ENCODE data around the gene MSRB1. TPM values are rescaled to one million over a fixed set of nuclear protein-coding genes. Genes with fewer than 3 reads are reported as not detected.
"Not testable (repeated sequence)": the region's sequence is repeated elsewhere in the genome, so short reads cannot be mapped to it uniquely, and the experiment has no call there.

The MSRB1 gene
- total and polyA plus RNA-seq, 2 donors (not counting 3 experiments of a cell fraction or from before 2014, with no cell fraction given), result 25.0 to 42.1 TPM

GRCh38 chr16:1940273-1941161 is 2.5 kb downstream of the MSRB1 start:
- BruUV-seq (replicated peaks), result no TSS peak
- dilution Hi-C loops (cut with MboI; ENCODE audit: extremely low pct_ligation_motif_present, low sequenced_read_pairs), result no loop called here
- peaks cover 12% of the 10 kb centered on the region for H3K4me1 ChIP-seq (ENCODE audit: control insufficient read depth, extremely low read depth, insufficient read depth, low read length)
- no peak overlapping the region for H3K9ac ChIP-seq (replicated peaks; ENCODE audit: extremely low read depth, insufficient read depth, low read length)
- H3K36me3 ChIP-seq (ENCODE audit: control insufficient read depth in 2 of 2, extremely low read depth in 1 of 2, insufficient read depth in 2 of 2, low read length in 2 of 2), result peaks cover 0 to 15% of the 10 kb centered on the region in 2 experiments
- no peak for FAIRE-seq
- no peaks in the 10 kb centered on the region for H3K9me1 ChIP-seq (replicated peaks; ENCODE audit: control insufficient read depth, extremely low read depth, insufficient read depth, low read length)
- no peak for TF ChIP-seq MYC (IDR thresholded peaks at IDR 0.05; ENCODE audit: low read depth, low read length)
- no peak for TF ChIP-seq EZH2 (IDR thresholded peaks at IDR 0.05; ENCODE audit: borderline replicate concordance, low read depth, low read length, severe bottlenecking)
- no peak for TF ChIP-seq MAX (IDR thresholded peaks at IDR 0.05; ENCODE audit: insufficient read depth, insufficient read length)
- no peak for TF ChIP-seq CTCF (IDR thresholded peaks at IDR 0.05; ENCODE audit: extremely low read depth in 1 of 2, insufficient read depth in 1 of 2, low read depth in 1 of 2, low read length in 2 of 2)
- no peak for TF ChIP-seq FOS (IDR thresholded peaks at IDR 0.05; ENCODE audit: borderline replicate concordance, insufficient read depth, low read length)
- no peak for TF ChIP-seq POLR2AphosphoS5 (IDR thresholded peaks at IDR 0.05; ENCODE audit: insufficient read depth, low read depth, low read length)
- TF ChIP-seq POLR2A (IDR thresholded peaks at IDR 0.05; ENCODE audit: low read depth, low read length), result no peak
- TF ChIP-seq GATA2 (IDR thresholded peaks at IDR 0.05; ENCODE audit: insufficient read depth, insufficient read length, low read depth, low read length), result no peak
- TF ChIP-seq JUN (IDR thresholded peaks at IDR 0.05; ENCODE audit: borderline replicate concordance, insufficient read depth, insufficient read length, low read depth), result no peak
- DNase-seq (ENCODE audit: low read depth, low spot score), result no peak
- no peak overlapping the region for H3K27ac ChIP-seq (ENCODE audit: insufficient read depth, low read depth, low read length)
- CTCF ChIA-PET, result interaction anchor here (1.0 kb wide), 2 partner anchors 31 to 200 kb away, joined by 3 read pairs; no protein-coding TSS in a partner anchor
- H3K79me2 ChIP-seq (ENCODE audit: control insufficient read depth, insufficient read depth, low read length), result no peaks in the 10 kb centered on the region
- H3K27me3 ChIP-seq (ENCODE audit: control insufficient read depth in 2 of 2, insufficient read depth in 2 of 2, low read length in 2 of 2), result no peaks in the 10 kb centered on the region
- H3K4me3 ChIP-seq (replicated peaks in 1 of 3; ENCODE audit: insufficient read depth in 1 of 3, low read depth in 1 of 3, low read length in 3 of 3), result no peak overlapping the region
- no peak overlapping the region for H3K4me2 ChIP-seq (ENCODE audit: insufficient read depth, low read length)
- no peaks in the 10 kb centered on the region for H4K20me1 ChIP-seq (replicated peaks; ENCODE audit: control insufficient read depth, extremely low read depth, insufficient read depth, low read length)
- POLR2A ChIA-PET, result no interaction called here
- intact Hi-C loops (cut with micrococcal nuclease), result no loop called here
- no peak overlapping the region for H2AFZ ChIP-seq (ENCODE audit: low read depth, low read length)
- no peaks in the 10 kb centered on the region for H3K9me3 ChIP-seq (replicated peaks; ENCODE audit: control insufficient read depth, insufficient read depth, low read length)

GRCh38 chr16:1939833-1940232 is 3.2 kb downstream of the MSRB1 start:
- DNase-seq (ENCODE audit: low read depth, low spot score); H3K9ac ChIP-seq (replicated peaks; ENCODE audit: extremely low read depth, insufficient read depth, low read length); H3K27ac ChIP-seq (ENCODE audit: insufficient read depth, low read depth, low read length); H3K9me1 ChIP-seq (replicated peaks; ENCODE audit: control insufficient read depth, extremely low read depth, insufficient read depth, low read length); BruUV-seq (replicated peaks); H3K9me3 ChIP-seq (replicated peaks; ENCODE audit: control insufficient read depth, insufficient read depth, low read length); H3K79me2 ChIP-seq (ENCODE audit: control insufficient read depth, insufficient read depth, low read length); H2AFZ ChIP-seq (ENCODE audit: low read depth, low read length); H3K4me2 ChIP-seq (ENCODE audit: insufficient read depth, low read length); POLR2A ChIA-PET; H4K20me1 ChIP-seq (replicated peaks; ENCODE audit: control insufficient read depth, extremely low read depth, insufficient read depth, low read length); dilution Hi-C loops (cut with MboI; ENCODE audit: extremely low pct_ligation_motif_present, low sequenced_read_pairs); H3K4me3 ChIP-seq (replicated peaks in 1 of 3; ENCODE audit: insufficient read depth in 1 of 3, low read depth in 1 of 3, low read length in 3 of 3); H3K27me3 ChIP-seq (ENCODE audit: control insufficient read depth in 2 of 2, insufficient read depth in 2 of 2, low read length in 2 of 2); FAIRE-seq; intact Hi-C loops (cut with micrococcal nuclease): not testable (repeated sequence)
- peaks cover 0 to 15% of the 10 kb centered on the region in 2 experiments for H3K36me3 ChIP-seq (ENCODE audit: control insufficient read depth in 2 of 2, extremely low read depth in 1 of 2, insufficient read depth in 2 of 2, low read length in 2 of 2)
- peaks cover 12% of the 10 kb centered on the region for H3K4me1 ChIP-seq (ENCODE audit: control insufficient read depth, extremely low read depth, insufficient read depth, low read length)
- CTCF ChIA-PET, result interaction anchor here (1.0 kb wide), 1 partner anchor 30 kb away, joined by 3 read pairs; no protein-coding TSS in a partner anchor

Measured in endothelial cell of umbilical vein (primary cell).